Temporal lobe (tissue), 2 donors: Measurements from ENCODE around the gene TNFSF13. TPM values are rescaled to one million over a fixed set of nuclear protein-coding genes. Genes with fewer than 3 reads are reported as not detected.

Source experiments
- small RNA-seq: library from RNA; depleted of rRNA; stranded (forward); fragments of <200 nt; gene quantifications from one replicate; pipeline ENCODE3, GENCODE V24; 2014; ENCODE audit warnings: low replicate concordance
- total RNA-seq: library from RNA; depleted of rRNA; stranded (reverse); fragments of >200 nt; gene quantifications from one replicate; pipeline ENCODE4 v1.2.3, GENCODE V29; 2014

TNFSF13 gene
- total RNA-seq, 1 donor from 2014 or later: 0.49 TPM

Small RNA genes lying within 50 kb of the gene (small RNA-seq; reads per million reads assigned to genes)
- gene CD68 (not detected), gene RF00019 (not detected), gene SNORA48 (not detected), gene SNORD10 (not detected)

Other genes with a start within 250 kb of the TNFSF13 start
- 25.3 TPM for gene GPS2, start 243.4 kb upstream of the TNFSF13 start, total RNA-seq
- 37.9 TPM for gene NEURL4, start 229.4 kb upstream of the TNFSF13 start, total RNA-seq
- 0.25 TPM for gene ACAP1, start 222.2 kb upstream of the TNFSF13 start, total RNA-seq
- 3.2 TPM for gene KCTD11, start 206.6 kb upstream of the TNFSF13 start, total RNA-seq
- 0.25 TPM for gene TMEM95, start 203.6 kb upstream of the TNFSF13 start, total RNA-seq
- gene TNK1, start 177.7 kb upstream of the TNFSF13 start, total RNA-seq: 0.25 TPM
- 9.3 TPM for gene PLSCR3, start 164.2 kb upstream of the TNFSF13 start, total RNA-seq
- 29.7 TPM for gene TMEM256, start 154.7 kb upstream of the TNFSF13 start, total RNA-seq
- gene NLGN2, start 150.9 kb upstream of the TNFSF13 start, total RNA-seq: 27.0 TPM
- not detected for gene SPEM1, start 138.4 kb upstream of the TNFSF13 start, total RNA-seq
- gene SPEM2, start 133.1 kb upstream of the TNFSF13 start, total RNA-seq: not detected
- not detected for gene SPEM3, start 129.9 kb upstream of the TNFSF13 start, total RNA-seq
- gene TMEM102, start 123.3 kb upstream of the TNFSF13 start, total RNA-seq: 1.5 TPM
- 3.7 TPM for gene FGF11, start 119.2 kb upstream of the TNFSF13 start, total RNA-seq
- 15.7 TPM for gene CHRNB1, start 113.7 kb upstream of the TNFSF13 start, total RNA-seq
- gene ZBTB4, start 79.1 kb upstream of the TNFSF13 start, total RNA-seq: 14.3 TPM
- not detected for gene SLC35G6, start 77.3 kb upstream of the TNFSF13 start, total RNA-seq
- 50.2 TPM for gene POLR2A, start 74.4 kb upstream of the TNFSF13 start, total RNA-seq
- gene TNFSF12, start 9.7 kb upstream of the TNFSF13 start, total RNA-seq: 4.7 TPM
- 50.9 TPM for gene SENP3, start 3.2 kb downstream of the TNFSF13 start, total RNA-seq
- gene CD68, start 20.9 kb downstream of the TNFSF13 start, total RNA-seq: 0.25 TPM
- 28.5 TPM for gene MPDU1, start 25.1 kb downstream of the TNFSF13 start, total RNA-seq
- 0.49 TPM for gene SOX15, start 31.3 kb downstream of the TNFSF13 start, total RNA-seq
- 35.7 TPM for gene FXR2, start 56.1 kb downstream of the TNFSF13 start, total RNA-seq
- gene SAT2, start 69.1 kb downstream of the TNFSF13 start, total RNA-seq: 39.6 TPM
- not detected for gene SHBG, start 71.4 kb downstream of the TNFSF13 start, total RNA-seq
- gene ATP1B2, start 92.2 kb downstream of the TNFSF13 start, total RNA-seq: 13.8 TPM
- 7.1 TPM for gene TP53, start 128.7 kb downstream of the TNFSF13 start, total RNA-seq
- gene WRAP53, start 129.7 kb downstream of the TNFSF13 start, total RNA-seq: 7.4 TPM
- gene EFNB3, start 146.5 kb downstream of the TNFSF13 start, total RNA-seq: 24.3 TPM
- gene DNAH2, start 159.0 kb downstream of the TNFSF13 start, total RNA-seq: 0.74 TPM